ENCODE measurements around the gene MTARC2.
A peak's percentile ranks its signal among the peaks of the same experiment; 100 is the strongest.

The MTARC2 gene

DNA sequence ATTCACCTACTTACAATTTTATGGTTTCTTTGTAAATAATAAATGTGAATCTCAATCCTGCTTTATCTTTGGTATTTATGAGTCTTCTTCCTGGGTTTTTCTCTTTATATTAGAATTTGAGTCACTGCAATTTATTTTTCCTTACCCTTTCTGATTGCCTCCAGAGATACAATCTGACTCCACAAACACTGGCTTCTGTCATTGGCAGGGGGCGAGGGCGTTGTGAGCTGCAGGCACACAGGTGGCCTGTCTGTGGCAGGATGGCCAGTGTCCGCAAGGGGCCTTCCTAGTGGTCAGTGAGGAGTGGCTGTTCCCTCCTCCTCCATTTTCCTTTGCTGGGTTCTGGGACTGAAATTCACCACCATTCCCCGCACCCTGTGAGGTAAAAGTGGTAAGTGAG is 36.6 kb downstream of the MTARC2 start:
- Histone ChIP-seq H4K20me1 (ENCODE audit: insufficient read depth, low read length) (no peaks in the 10 kb centered on the region), H3K79me2 (ENCODE audit: low read length) (no peaks in the 10 kb centered on the region), H3K9me3 (ENCODE audit: insufficient read depth, low read length) (no peaks in the 10 kb centered on the region), H3K4me1 (ENCODE audit: low read length) (no peaks in the 10 kb centered on the region), H3K36me3 (replicated peaks; ENCODE audit: low read depth, low read length) (no peaks in the 10 kb centered on the region), H3K4me2 (ENCODE audit: low read length) (no peak overlapping the region), H3K27ac (ENCODE audit: low read length) (no peak overlapping the region), H3K9ac (ENCODE audit: low read length) (no peak overlapping the region), H3K4me3 (ENCODE audit: low read length) (no peak overlapping the region), H2AFZ (ENCODE audit: low read depth, low read length) (no peak overlapping the region), H3K27me3 (ENCODE audit: low read depth, low read length) (peaks cover 8% of the 10 kb centered on the region; the same call in 1 of the 2 replicates)
- TF ChIP-seq, protein P1, sequence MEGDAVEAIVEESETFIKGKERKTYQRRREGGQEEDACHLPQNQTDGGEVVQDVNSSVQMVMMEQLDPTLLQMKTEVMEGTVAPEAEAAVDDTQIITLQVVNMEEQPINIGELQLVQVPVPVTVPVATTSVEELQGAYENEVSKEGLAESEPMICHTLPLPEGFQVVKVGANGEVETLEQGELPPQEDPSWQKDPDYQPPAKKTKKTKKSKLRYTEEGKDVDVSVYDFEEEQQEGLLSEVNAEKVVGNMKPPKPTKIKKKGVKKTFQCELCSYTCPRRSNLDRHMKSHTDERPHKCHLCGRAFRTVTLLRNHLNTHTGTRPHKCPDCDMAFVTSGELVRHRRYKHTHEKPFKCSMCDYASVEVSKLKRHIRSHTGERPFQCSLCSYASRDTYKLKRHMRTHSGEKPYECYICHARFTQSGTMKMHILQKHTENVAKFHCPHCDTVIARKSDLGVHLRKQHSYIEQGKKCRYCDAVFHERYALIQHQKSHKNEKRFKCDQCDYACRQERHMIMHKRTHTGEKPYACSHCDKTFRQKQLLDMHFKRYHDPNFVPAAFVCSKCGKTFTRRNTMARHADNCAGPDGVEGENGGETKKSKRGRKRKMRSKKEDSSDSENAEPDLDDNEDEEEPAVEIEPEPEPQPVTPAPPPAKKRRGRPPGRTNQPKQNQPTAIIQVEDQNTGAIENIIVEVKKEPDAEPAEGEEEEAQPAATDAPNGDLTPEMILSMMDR (IDR thresholded peaks at IDR 0.05; ENCODE audit: low read depth, low read length) = no peak
- TF ChIP-seq EZH2phosphoT487 (IDR thresholded peaks at IDR 0.05; ENCODE audit: low read depth) = no peak

DNA sequence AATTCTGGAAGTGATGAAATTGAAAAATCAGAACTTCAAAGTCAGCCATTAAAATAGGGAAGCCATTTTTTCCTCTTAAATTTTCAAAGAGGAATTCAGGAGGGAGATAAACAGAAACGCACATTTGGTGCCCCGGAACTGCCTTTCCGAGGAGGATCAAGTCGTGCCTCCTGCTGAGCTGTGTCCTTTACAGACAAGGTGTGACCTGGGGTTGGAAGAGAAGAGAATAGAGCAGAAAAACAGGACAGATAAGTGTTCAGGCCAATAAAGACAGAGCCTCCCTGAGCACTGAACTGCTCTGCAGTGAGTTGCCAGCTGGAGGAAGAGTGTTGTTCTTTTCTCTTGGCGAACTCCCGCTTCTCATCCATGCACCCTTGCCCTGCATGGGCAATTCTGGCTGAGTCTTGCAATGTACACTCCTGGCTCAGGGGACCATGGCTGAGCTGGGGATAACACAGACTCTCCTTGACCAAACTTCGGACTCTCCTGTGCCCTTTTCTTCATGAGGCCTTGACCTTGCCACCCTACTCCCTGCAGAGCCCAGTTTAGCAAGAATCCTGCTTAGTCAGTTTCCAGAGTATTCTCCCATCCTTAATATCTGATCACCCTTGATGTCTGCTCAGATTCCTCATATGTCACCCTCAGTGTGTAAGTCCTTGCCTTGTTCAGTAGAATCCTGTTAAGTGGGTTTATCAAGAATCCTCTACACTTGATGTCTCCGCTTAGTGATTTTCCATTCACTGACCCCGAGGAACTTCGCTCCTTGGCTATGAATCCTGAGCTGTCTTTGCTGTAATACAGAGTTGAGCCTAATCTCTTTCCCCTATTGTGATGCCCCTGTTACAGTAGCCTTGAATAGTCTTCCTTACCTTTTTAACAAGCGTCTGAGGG is 37.3 kb downstream of the MTARC2 start:
- Histone ChIP-seq H3K9ac (ENCODE audit: low read length) (peak overlapping the region; percentile 63; the same call in 1 of the 2 replicates), H3K36me3 (replicated peaks; ENCODE audit: low read depth, low read length) (no peaks in the 10 kb centered on the region), H3K4me3 (ENCODE audit: low read length) (peak overlapping the region; percentile 78), H3K9me3 (ENCODE audit: insufficient read depth, low read length) (no peaks in the 10 kb centered on the region), H3K4me1 (ENCODE audit: low read length) (no peaks in the 10 kb centered on the region), H3K27me3 (ENCODE audit: low read depth, low read length) (peaks cover 8% of the 10 kb centered on the region; the same call in 1 of the 2 replicates), H3K79me2 (ENCODE audit: low read length) (no peaks in the 10 kb centered on the region), H3K4me2 (ENCODE audit: low read length) (peak overlapping the region; percentile 66), H3K27ac (ENCODE audit: low read length) (no peak overlapping the region), H2AFZ (ENCODE audit: low read depth, low read length) (peak overlapping the region; percentile 58; the same call in 1 of the 2 replicates), H4K20me1 (ENCODE audit: insufficient read depth, low read length) (no peaks in the 10 kb centered on the region)
- TF ChIP-seq EZH2phosphoT487 (IDR thresholded peaks at IDR 0.05; ENCODE audit: low read depth) = no peak
- TF ChIP-seq, protein P1 (IDR thresholded peaks at IDR 0.05; ENCODE audit: low read depth, low read length) = no peak

- Histone ChIP-seq H3K4me3 (ENCODE audit: low read length) (peak overlapping the region; percentile 78), H3K4me2 (ENCODE audit: low read length) (peak overlapping the region; percentile 66), H3K36me3 (replicated peaks; ENCODE audit: low read depth, low read length) (no peaks in the 10 kb centered on the region), H4K20me1 (ENCODE audit: insufficient read depth, low read length) (no peaks in the 10 kb centered on the region), H3K9me3 (ENCODE audit: insufficient read depth, low read length) (no peaks in the 10 kb centered on the region), H2AFZ (ENCODE audit: low read depth, low read length) (peak overlapping the region; percentile 58; the same call in 1 of the 2 replicates), H3K9ac (ENCODE audit: low read length) (peak overlapping the region; percentile 63), H3K27me3 (ENCODE audit: low read depth, low read length) (peaks cover 8% of the 10 kb centered on the region; the same call in 1 of the 2 replicates), H3K4me1 (ENCODE audit: low read length) (no peaks in the 10 kb centered on the region), H3K79me2 (ENCODE audit: low read length) (no peaks in the 10 kb centered on the region), H3K27ac (ENCODE audit: low read length) (no peak overlapping the region)
- TF ChIP-seq EZH2phosphoT487 (IDR thresholded peaks at IDR 0.05; ENCODE audit: low read depth) = no peak
- TF ChIP-seq, protein P1 (IDR thresholded peaks at IDR 0.05; ENCODE audit: low read depth, low read length) = no peak
Measured at GRCh38 chr1:220786057-220786336, 37.9 kb downstream of the MTARC2 start.

DNA sequence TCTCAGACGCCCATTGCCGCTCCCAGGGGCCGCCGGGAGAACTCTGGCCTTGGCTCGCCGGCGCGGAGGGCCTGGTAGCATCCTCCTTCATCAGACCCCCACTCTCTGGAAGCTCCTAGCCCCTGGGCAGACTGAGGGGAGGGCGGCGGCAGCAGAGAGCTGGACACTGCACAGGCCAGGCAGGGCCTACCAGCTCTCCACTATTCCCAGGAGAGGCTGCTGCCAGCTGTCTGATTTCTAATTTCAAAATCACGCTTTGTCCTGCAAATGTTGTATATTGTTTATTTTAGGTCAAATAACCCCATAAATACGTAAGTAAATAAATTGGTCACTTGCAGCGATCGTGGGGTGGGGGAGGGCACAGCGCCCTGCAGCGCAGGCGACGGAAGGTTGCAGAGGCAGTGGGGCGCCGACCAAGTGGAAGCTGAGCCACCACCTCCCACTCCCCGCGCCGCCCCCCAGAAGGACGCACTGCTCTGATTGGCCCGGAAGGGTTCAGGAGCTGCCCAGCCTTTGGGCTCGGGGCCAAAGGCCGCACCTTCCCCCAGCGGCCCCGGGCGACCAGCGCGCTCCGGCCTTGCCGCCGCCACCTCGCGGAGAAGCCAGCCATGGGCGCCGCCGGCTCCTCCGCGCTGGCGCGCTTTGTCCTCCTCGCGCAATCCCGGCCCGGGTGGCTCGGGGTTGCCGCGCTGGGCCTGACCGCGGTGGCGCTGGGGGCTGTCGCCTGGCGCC is 38.4 kb downstream of the MTARC2 start, which contains the start of gene MTARC1:
Gene MTARC1 (plus strand): TSS at position 577 of the 732 bp plus-strand sequence. CDS start 32 bp downstream, at position 609.
- H3K36me3 ChIP-seq (replicated peaks; ENCODE audit: low read depth, low read length) = no peaks in the 10 kb centered on the region
- peak within 1 kb of the TSS; percentile 66 for H3K4me2 ChIP-seq (ENCODE audit: low read length)
- peak within 1 kb of the TSS; percentile 78 for H3K4me3 ChIP-seq (ENCODE audit: low read length)
- H3K9ac ChIP-seq (ENCODE audit: low read length) = peak within 1 kb of the TSS; percentile 63
- H2AFZ ChIP-seq (ENCODE audit: low read depth, low read length) = peak within 1 kb of the TSS; percentile 63
- no peaks in the 10 kb centered on the region for H3K9me3 ChIP-seq (ENCODE audit: insufficient read depth, low read length)
- no peaks in the 10 kb centered on the region for H4K20me1 ChIP-seq (ENCODE audit: insufficient read depth, low read length)
- peaks cover 8% of the 10 kb centered on the region; the same call in 1 of the 2 replicates for H3K27me3 ChIP-seq (ENCODE audit: low read depth, low read length)
- H3K4me1 ChIP-seq (ENCODE audit: low read length) = no peaks in the 10 kb centered on the region
- H3K79me2 ChIP-seq (ENCODE audit: low read length) = no peaks in the 10 kb centered on the region
- no peak for TF ChIP-seq EZH2phosphoT487 (IDR thresholded peaks at IDR 0.05; ENCODE audit: low read depth)
- TF ChIP-seq, protein P1 (IDR thresholded peaks at IDR 0.05; ENCODE audit: low read depth, low read length) = no peak; the same call in 1 of the 2 replicates
- H3K27ac ChIP-seq (ENCODE audit: low read length) = no peak within 1 kb of the TSS

Measured in OCI-LY3 (cell line).